Trophoblast cell (in vitro differentiated cells and primary cell): ENCODE results near the gene LGALS14.
"Not testable (repeated sequence)": the region's sequence is repeated elsewhere in the genome, so short reads cannot be mapped to it uniquely, and the experiment has no call there.

Experiments used
- DNase-seq, 2 donors: peaks; one replicate each; pipeline ENCODE4 v3.0.0-alpha.2; 2016
- H2AFZ ChIP-seq: 2 replicates; pipeline ENCODE4 v1.6.1; 2013; ENCODE audit warnings: low read length, moderate library complexity, mild to moderate bottlenecking; ENCODE audit not compliant: insufficient read depth, poor library complexity
- H2AK5ac ChIP-seq: 2 replicates; pipeline ENCODE4 v1.6.1; 2013; ENCODE audit warnings: mild to moderate bottlenecking, low read length
- H2BK120ac ChIP-seq: 2 replicates; pipeline ENCODE4 v1.6.1; 2013; ENCODE audit warnings: low read length, mild to moderate bottlenecking, moderate library complexity; ENCODE audit not compliant: insufficient read depth, poor library complexity
- H2BK12ac ChIP-seq: 2 replicates; pipeline ENCODE4 v1.6.1; 2013; ENCODE audit warnings: mild to moderate bottlenecking, low read length, moderate library complexity
- H2BK5ac ChIP-seq: 2 replicates; pipeline ENCODE4 v1.6.1; 2013; ENCODE audit warnings: low read length, low read depth, moderate library complexity, mild to moderate bottlenecking; ENCODE audit not compliant: poor library complexity
- H3K14ac ChIP-seq: 2 replicates; pipeline ENCODE4 v1.6.1; 2013; ENCODE audit warnings: mild to moderate bottlenecking, low read length
- H3K18ac ChIP-seq: 2 replicates; pipeline ENCODE4 v1.6.1; 2013; ENCODE audit warnings: mild to moderate bottlenecking, low read length
- H3K23ac ChIP-seq: 2 replicates; pipeline ENCODE4 v1.6.1; 2013; ENCODE audit warnings: low read length
- H3K27ac ChIP-seq: 2 replicates; pipeline ENCODE4 v1.5.1; 2013; ENCODE audit warnings: low read depth, mild to moderate bottlenecking, inconsistent platforms, low read length, moderate library complexity
- H3K27me3 ChIP-seq: 2 replicates; pipeline ENCODE4 v1.6.1; 2013; ENCODE audit warnings: inconsistent platforms, mild to moderate bottlenecking, low read length, moderate library complexity; ENCODE audit not compliant: insufficient read depth
- H3K36me3 ChIP-seq, 2 experiments: 1 replicate in 1 of 2; 2 replicates in 1 of 2; pipeline ENCODE4 v1.6.1; 2013; ENCODE audit warnings: low read length in 2 of 2, mild to moderate bottlenecking in 2 of 2, moderate library complexity in 1 of 2; ENCODE audit not compliant: insufficient read depth in 2 of 2, control insufficient read depth in 1 of 2
- H3K4ac ChIP-seq: 2 replicates; pipeline ENCODE4 v1.6.1; 2013; ENCODE audit warnings: low read depth, mild to moderate bottlenecking, low read length, moderate library complexity
- H3K4me1 ChIP-seq, 2 experiments: 1 replicate in 1 of 2; 2 replicates in 1 of 2; pipeline ENCODE4 v1.6.1; 2013; ENCODE audit warnings: low read length in 2 of 2, mild to moderate bottlenecking in 2 of 2, moderate library complexity in 1 of 2; ENCODE audit not compliant: insufficient read depth in 2 of 2, control insufficient read depth in 1 of 2
- H3K4me2 ChIP-seq: 2 replicates; pipeline ENCODE4 v1.6.1; 2013; ENCODE audit warnings: inconsistent platforms, mild to moderate bottlenecking, low read length, moderate library complexity
- H3K4me3 ChIP-seq: 2 replicates; pipeline ENCODE4 v1.5.1; 2013; ENCODE audit warnings: mild to moderate bottlenecking, low read depth, low read length, inconsistent platforms
- H3K79me1 ChIP-seq: one replicate; pipeline ENCODE4 v1.6.1; 2013; ENCODE audit warnings: low read length
- H3K79me2 ChIP-seq: 2 replicates; pipeline ENCODE4 v1.6.1; 2013; ENCODE audit warnings: low read length, mild to moderate bottlenecking; ENCODE audit not compliant: control insufficient read depth, insufficient read depth, poor library complexity
- H3K9ac ChIP-seq: 2 replicates; pipeline ENCODE4 v1.6.1; 2013; ENCODE audit warnings: mild to moderate bottlenecking, low read length
- H3K9me3 ChIP-seq: 2 replicates; pipeline ENCODE4 v1.6.1; 2013; ENCODE audit warnings: low read depth, mild to moderate bottlenecking, control low read depth, inconsistent platforms, low read length; ENCODE audit not compliant: insufficient read depth
- H4K12ac ChIP-seq: 2 replicates; pipeline ENCODE4 v1.6.1; 2013; ENCODE audit warnings: low read depth, mild to moderate bottlenecking, low read length, moderate library complexity
- H4K8ac ChIP-seq: 2 replicates; pipeline ENCODE4 v1.6.1; 2013; ENCODE audit warnings: low read depth, mild to moderate bottlenecking, low read length, moderate library complexity
- H4K91ac ChIP-seq: one replicate; pipeline ENCODE4 v1.6.1; 2013; ENCODE audit warnings: low read depth, mild to moderate bottlenecking, low read length, moderate library complexity
- WGBS: extraction: QIAGEN DNeasy Blood & Tissue Kit; methylation state at CpG from one replicate; pipeline ENCODE4 v1.1.7; 2013; ENCODE audit warnings: missing lambda C conversion rate; ENCODE audit not compliant: insufficient read length, insufficient coverage; ENCODE audit errors: extremely low coverage; 5-methylcytosine and 5-hydroxymethylcytosine counted together

The LGALS14 gene

GRCh38 chr19:39710333-39710890, 6.1 kb downstream of the LGALS14 start:
- Histone ChIP-seq H3K4ac (no peak overlapping the region), H3K4me3 (no peak overlapping the region), H3K4me1 (peaks cover 0 to 10% of the 10 kb centered on the region in 2 experiments), H3K14ac (no peak overlapping the region), H4K8ac (no peak overlapping the region), H3K27ac (no peak overlapping the region), H3K18ac (no peak overlapping the region), H2AK5ac (no peak overlapping the region), H2BK120ac (no peak overlapping the region), H2BK12ac (no peak overlapping the region), H3K27me3 (no peaks in the 10 kb centered on the region), H3K36me3 (no peaks in the 10 kb centered on the region), H3K79me2 (no peaks in the 10 kb centered on the region), H2AFZ (no peak overlapping the region), H3K9me3 (no peaks in the 10 kb centered on the region), H4K91ac (no peak overlapping the region), H4K12ac (no peak overlapping the region), H3K23ac (peak overlapping the region; percentile 27), H3K4me2 (peak overlapping the region; percentile 9), H2BK5ac (no peak overlapping the region), H3K9ac (no peak overlapping the region), H3K79me1 (no peaks in the 10 kb centered on the region)
- DNase-seq: peak in 1 of 2 donors; percentile 35
- no CpG with 5 or more reads among the region's 4 CpGs for WGBS

GRCh38 chr19:39720144-39720543, 15.9 kb downstream of the LGALS14 start:
- H3K27me3 ChIP-seq, H3K23ac ChIP-seq, DNase-seq, H3K36me3 ChIP-seq, H2AFZ ChIP-seq, H3K79me2 ChIP-seq, H4K12ac ChIP-seq, H3K18ac ChIP-seq, H3K4ac ChIP-seq, H2BK12ac ChIP-seq, H3K4me3 ChIP-seq, H2BK5ac ChIP-seq, H3K79me1 ChIP-seq, H3K9me3 ChIP-seq, H3K9ac ChIP-seq, H3K4me2 ChIP-seq, H3K27ac ChIP-seq, H3K4me1 ChIP-seq, H2AK5ac ChIP-seq, H4K91ac ChIP-seq, H2BK120ac ChIP-seq, H4K8ac ChIP-seq, H3K14ac ChIP-seq: not testable (repeated sequence)
- no CpG with 5 or more reads among the region's 3 CpGs for WGBS

GRCh38 chr19:39725995-39726394, 21.7 kb downstream of the LGALS14 start:
- no peak overlapping the region for H3K18ac ChIP-seq
- no peak overlapping the region for H4K91ac ChIP-seq
- no peak overlapping the region for H3K27ac ChIP-seq
- H2AFZ ChIP-seq: no peak overlapping the region
- H3K36me3 ChIP-seq: no peaks in the 10 kb centered on the region
- no peak overlapping the region for H2BK120ac ChIP-seq
- H3K9ac ChIP-seq: no peak overlapping the region
- H3K4me1 ChIP-seq: peaks cover 0 to 2% of the 10 kb centered on the region in 2 experiments
- no peak overlapping the region for H3K23ac ChIP-seq
- no peaks in the 10 kb centered on the region for H3K79me2 ChIP-seq
- no peak overlapping the region for H3K4me2 ChIP-seq
- no peak overlapping the region for H2BK5ac ChIP-seq
- no peaks in the 10 kb centered on the region for H3K9me3 ChIP-seq
- H4K8ac ChIP-seq: no peak overlapping the region
- no peaks in the 10 kb centered on the region for H3K79me1 ChIP-seq
- no peak overlapping the region for H3K4ac ChIP-seq
- H2AK5ac ChIP-seq: no peak overlapping the region
- H3K27me3 ChIP-seq: no peaks in the 10 kb centered on the region
- no peak overlapping the region for H3K4me3 ChIP-seq
- no peak overlapping the region for H2BK12ac ChIP-seq
- H3K14ac ChIP-seq: no peak overlapping the region
- no peak overlapping the region for H4K12ac ChIP-seq
- DNase-seq: no peak

- Histone ChIP-seq H4K91ac (no peak overlapping the region), H3K27me3 (no peaks in the 10 kb centered on the region), H2BK12ac (no peak overlapping the region), H3K4me3 (no peak overlapping the region), H2BK5ac (no peak overlapping the region), H3K23ac (no peak overlapping the region), H3K4me1 (peaks cover 0 to 2% of the 10 kb centered on the region in 2 experiments), H3K18ac (no peak overlapping the region), H4K8ac (no peak overlapping the region), H3K27ac (no peak overlapping the region), H3K4me2 (no peak overlapping the region), H3K9me3 (no peaks in the 10 kb centered on the region), H3K36me3 (no peaks in the 10 kb centered on the region), H3K79me2 (no peaks in the 10 kb centered on the region), H2AK5ac (no peak overlapping the region), H3K9ac (no peak overlapping the region), H2AFZ (no peak overlapping the region), H3K4ac (no peak overlapping the region), H2BK120ac (no peak overlapping the region), H3K79me1 (no peaks in the 10 kb centered on the region), H3K14ac (no peak overlapping the region), H4K12ac (no peak overlapping the region)
- WGBS: no CpG with 5 or more reads among the region's 10 CpGs
- DNase-seq: peak; percentile 70 to 90
Measured at GRCh38 chr19:39727070-39727800, 23.0 kb downstream of the LGALS14 start.
